HG02571 (cell line): ENCODE measurements around the gene MYPOP.

Experiments used
- ATAC-seq: cut with Tn5 transposase; IDR thresholded peaks from one replicate; pipeline ENCODE4 v1.9.1; 2021; ENCODE audit warnings: mild to moderate bottlenecking, moderate library complexity; ENCODE audit not compliant: unreplicated experiment

The MYPOP gene

DNA sequence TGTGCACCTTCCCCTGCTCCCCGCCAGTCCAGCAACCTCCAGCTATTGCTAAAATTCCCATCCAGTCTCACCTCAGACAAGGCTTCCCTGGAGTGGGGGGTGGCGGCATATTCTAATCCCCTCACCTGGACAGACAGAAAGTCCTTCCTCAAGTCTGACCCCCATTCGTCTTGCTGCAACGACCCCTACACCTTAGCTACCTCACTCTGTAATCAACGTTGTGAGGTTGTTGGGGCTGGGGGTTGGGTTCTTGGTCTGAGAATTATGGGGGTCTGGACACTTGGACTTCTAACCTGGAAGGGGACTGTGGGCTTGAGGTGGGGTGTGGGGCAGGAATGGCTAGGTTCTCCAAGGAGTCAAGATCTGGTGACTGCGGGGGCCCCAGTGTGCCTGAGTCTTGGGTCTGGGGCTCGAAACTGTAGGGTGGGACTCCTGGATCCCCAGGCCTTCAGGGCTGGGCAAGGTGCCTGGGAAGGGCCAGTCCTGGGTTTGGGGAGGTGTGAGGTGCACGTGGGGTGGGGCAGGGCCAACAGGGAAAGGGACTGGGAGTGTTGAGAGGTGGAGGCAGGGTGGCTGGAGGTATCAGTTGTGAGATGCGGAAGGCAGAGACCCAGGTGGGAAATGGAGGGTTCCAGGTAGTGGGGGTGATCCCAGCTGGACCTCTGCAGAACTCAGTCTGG lies 37.0 kb downstream of the MYPOP start:
- no peak for ATAC-seq

DNA sequence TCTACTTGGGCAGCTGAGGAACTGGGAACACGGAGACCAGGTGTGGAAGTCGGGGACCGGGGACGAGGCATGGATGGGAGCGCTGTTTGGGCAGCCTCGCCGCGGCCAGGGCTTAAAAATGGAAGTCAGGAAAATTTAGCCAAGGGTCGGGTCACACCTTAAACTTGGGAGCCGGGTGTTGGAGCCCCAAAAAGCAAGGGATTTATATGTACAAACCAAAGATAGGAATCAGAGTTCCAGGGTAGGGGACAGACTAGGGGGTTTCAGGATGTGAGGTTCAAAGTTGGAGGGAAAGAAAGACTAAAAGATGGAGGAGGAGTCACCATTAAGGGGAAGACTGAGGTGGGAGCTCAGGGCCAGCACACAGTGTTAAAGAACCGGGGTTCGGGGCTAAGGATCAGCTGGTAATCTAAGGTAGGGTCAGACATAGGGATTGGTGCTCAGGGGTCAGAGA lies 37.8 kb downstream of the MYPOP start:
- no peak for ATAC-seq

DNA sequence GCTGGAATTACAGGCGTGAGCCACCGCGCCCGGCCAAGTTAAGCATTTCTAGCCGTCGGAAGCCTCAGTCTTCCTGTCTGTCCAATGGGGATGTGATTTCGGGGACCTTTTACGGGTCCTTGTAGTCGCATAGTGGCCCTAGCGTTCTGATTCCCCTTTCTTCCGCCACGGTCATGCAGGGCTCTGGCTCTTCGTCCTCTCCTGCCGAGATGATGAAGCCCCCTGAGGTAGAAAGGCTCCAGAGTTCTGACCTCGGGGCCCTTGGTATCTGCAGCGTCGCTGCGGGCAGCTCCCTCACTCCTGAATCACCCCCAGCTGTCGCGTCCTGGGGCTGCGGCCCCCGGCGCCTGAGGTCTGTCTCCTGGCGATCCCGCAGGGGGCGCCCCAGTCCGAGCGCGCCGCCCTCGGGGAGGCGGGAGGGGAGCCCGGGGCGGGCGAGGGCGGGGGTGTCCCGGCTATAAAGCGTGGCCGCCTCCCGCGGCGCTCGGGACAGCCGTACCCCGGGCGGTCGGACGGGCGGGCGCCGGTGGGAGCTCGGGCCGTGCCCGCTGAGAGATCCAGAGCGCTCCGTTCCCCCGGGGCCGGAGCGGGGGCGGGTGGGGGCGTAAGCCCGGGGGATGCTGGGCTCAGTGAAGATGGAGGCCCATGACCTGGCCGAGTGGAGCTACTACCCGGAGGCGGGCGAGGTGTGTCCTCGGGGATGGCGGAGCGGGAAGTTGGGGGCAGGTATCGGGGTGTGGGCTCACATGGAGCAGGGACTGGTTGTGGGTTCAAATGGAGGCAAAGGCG lies 38.4 kb downstream of the MYPOP start, which contains the start of gene FOXA3:
FOXA3 (plus strand) TSS at position 487 of the 789 bp plus-strand sequence; CDS start at position 618, 131 bp downstream.
- ATAC-seq, result no peak

- ATAC-seq, result no peak
These were observed 39.0 kb downstream of the MYPOP start for GRCh38 chr19:45863335-45863839.

DNA sequence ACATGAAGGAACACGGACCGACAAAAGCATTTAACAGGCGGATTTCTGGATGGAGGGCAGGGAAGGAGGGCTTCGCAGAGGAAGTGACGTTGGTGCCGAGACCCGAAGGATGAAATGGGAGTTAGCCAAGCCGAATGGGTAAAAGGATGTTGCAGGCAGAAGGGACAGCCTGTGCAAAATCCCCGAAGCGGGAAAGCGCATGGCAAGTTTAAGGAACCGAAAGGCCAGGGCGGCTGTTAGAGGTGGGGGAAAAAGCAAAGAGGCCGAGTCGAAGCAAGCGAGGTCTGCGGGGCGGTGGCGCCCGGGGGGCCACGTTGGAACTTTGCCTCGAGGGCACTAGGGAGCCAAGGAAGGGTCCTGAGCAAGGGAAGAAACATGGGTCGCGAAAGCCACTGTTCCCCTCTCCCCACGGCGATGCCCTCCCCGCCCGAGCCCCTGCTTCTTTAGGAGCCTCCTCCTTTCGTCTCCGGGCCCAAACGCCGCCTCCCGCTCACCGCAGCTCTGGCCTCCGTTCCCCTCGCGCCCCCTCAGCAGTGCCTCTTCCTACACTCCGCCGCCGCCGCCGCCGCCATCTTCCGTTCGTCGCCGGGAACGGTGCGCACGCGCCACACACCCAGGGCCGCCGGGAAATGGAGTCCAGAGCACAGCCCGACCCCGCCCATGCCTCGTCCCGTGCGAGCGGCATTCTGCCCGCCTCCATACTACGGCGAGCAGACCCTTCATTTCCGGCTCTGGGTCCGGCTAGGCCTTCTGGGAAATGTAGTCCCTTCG lies 39.7 kb downstream of the MYPOP start, which contains the start of gene SYMPK:
SYMPK (minus strand) TSS at position 584 of the 771 bp plus-strand sequence. CDS start 8,652 bp downstream, outside the sequence.
- ATAC-seq, result peak; percentile 87

GRCh38 chr19:45862271-45862563 lies 40.2 kb downstream of the MYPOP start:
- no peak for ATAC-seq

- ATAC-seq, result no peak
These were observed 41.8 kb downstream of the MYPOP start for GRCh38 chr19:45860359-45861259.

DNA sequence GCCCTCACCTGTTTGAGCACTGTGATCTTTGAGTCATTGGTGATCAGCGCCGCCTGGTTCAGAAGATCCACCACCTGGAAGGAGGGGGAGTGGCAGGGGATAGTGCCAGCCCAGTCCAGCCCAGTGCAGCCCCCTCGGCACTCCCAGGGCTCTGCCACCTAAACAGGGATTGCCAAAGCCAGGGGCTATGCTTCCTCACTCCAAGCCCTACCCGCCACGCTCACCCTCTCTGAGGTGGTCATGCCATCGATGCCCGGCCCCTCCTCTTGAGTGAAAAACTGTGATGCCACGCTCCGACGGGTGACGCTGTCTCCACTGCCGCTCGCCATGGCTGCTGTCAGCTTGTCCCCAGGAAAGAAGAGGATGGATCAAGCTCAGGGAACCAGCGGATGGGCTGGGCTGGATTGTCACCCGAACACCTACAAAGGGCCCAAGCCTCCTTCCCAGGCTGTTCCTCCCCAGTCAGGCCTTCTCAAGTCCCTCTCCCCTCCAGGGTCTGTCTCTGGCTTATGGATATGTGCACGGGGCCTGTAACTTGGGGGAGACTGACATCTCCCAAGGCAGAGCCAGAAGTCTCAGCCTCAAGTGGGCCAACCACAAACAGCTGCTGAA lies 48.1 kb downstream of the MYPOP start:
- ATAC-seq, result no peak

DNA sequence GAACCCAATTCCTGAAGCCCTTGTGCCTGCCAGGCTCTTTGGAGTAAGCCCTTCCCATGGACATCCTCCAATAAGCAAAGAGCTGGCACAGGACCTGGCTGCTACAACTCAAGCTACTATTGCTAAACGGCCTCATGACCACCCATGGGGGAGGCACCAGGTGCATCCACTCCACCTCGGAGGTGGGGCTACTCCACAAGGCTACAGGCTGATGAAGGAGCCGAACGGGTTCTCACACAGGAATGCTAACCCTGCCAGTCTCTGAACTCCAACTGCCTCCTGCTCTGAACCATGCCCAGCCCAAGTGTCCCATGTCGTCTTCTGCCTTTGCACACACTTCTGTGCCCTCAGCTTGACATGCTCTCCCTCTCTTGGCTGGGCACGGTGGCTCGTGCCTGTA lies 49.4 kb downstream of the MYPOP start:
- ATAC-seq, result no peak

- no peak for ATAC-seq
These were observed 50.2 kb downstream of the MYPOP start for GRCh38 chr19:45852145-45852750.

GRCh38 chr19:45848922-45849321 lies 53.5 kb downstream of the MYPOP start:
- no peak for ATAC-seq

GRCh38 chr19:45847663-45848062 lies 54.8 kb downstream of the MYPOP start:
- no peak for ATAC-seq

- ATAC-seq, result no peak
These were observed 60.2 kb downstream of the MYPOP start for GRCh38 chr19:45842198-45842597.
